AG04449 (cell line): Measurements from ENCODE around the gene PPM1G.

Experiments
- CTCF ChIA-PET: fragments of 350-600 bp; formaldehyde crosslinking; extraction: SDS; loops from one replicate; lab custom pipeline; 2021; ENCODE audit warnings: antibody characterized with exemption; lab: Yijun Ruan, JAX
- POLR2A ChIA-PET: fragments of 400-600, 350-600 bp; formaldehyde crosslinking; extraction: SDS; loops from one replicate; lab custom pipeline; 2020; ENCODE audit warnings: antibody characterized with exemption, inconsistent platforms; lab: Yijun Ruan, JAX
- DNase-seq: peaks from one replicate; pipeline ENCODE4 v3.0.0-alpha.2; 2010; ENCODE audit warnings: low read depth, low spot score
- H3K4me3 ChIP-seq: 2 replicates; pipeline ENCODE4 v1.5.1; 2011; ENCODE audit warnings: low read depth, mild to moderate bottlenecking, control low read depth, low read length
- CTCF ChIP-seq: IDR thresholded peaks from one replicate; pipeline ENCODE4 v1.5.1; 2011; ENCODE audit warnings: mild to moderate bottlenecking, moderate library complexity, low read length, control low read depth, inconsistent platforms; ENCODE audit not compliant: insufficient read depth; ENCODE audit errors: missing control alignments

Gene PPM1G

GRCh38 chr2:27422958-27423357, 13.6 kb upstream of the PPM1G start:
- no peak for TF ChIP-seq CTCF
- no peak for DNase-seq
- H3K4me3 ChIP-seq = no peak overlapping the region
- CTCF ChIA-PET = interaction anchor here (1.6 to 2.2 kb wide), 2 partner anchors 9 to 14 kb away, joined by 4 to 7 read pairs; partner anchors contain the start of gene PPM1G
- POLR2A ChIA-PET = no interaction called here

- ChIA-PET CTCF (no interaction called here), POLR2A (no interaction called here)
Observed at GRCh38 chr2:27421660-27422250, 12.4 kb upstream of the PPM1G start.

GRCh38 chr2:27420996-27421395, 11.6 kb upstream of the PPM1G start:
- CTCF ChIA-PET = no interaction called here

More at GRCh38 chr2:27421660-27422250, 12.4 kb upstream of the PPM1G start:
- no peak overlapping the region for H3K4me3 ChIP-seq
- TF ChIP-seq CTCF = no peak
- DNase-seq = no peak

GRCh38 chr2:27416151-27416550, 6.8 kb upstream of the PPM1G start:
- DNase-seq = no peak
- no peak for TF ChIP-seq CTCF
- ChIA-PET POLR2A (no interaction called here), CTCF (no interaction called here)
- no peak overlapping the region for H3K4me3 ChIP-seq

More at GRCh38 chr2:27420996-27421395, 11.6 kb upstream of the PPM1G start:
- no peak for DNase-seq
- POLR2A ChIA-PET = no interaction called here
- no peak overlapping the region for H3K4me3 ChIP-seq
- no peak for TF ChIP-seq CTCF

GRCh38 chr2:27412419-27413152, 3.2 kb upstream of the PPM1G start:
- no peak for TF ChIP-seq CTCF
- H3K4me3 ChIP-seq = no peak overlapping the region
- ChIA-PET POLR2A (no interaction called here), CTCF (no interaction called here)
- DNase-seq = no peak
